ENCODE measurements around the gene CBFA2T3.

- TF ChIP-seq CTCF (IDR thresholded peaks at IDR 0.05) (no peak), ZFX (IDR thresholded peaks at IDR 0.05; ENCODE audit: borderline replicate concordance) (no peak)
These were observed 120.7 kb downstream of the CBFA2T3 start for GRCh38 chr16:88856122-88856827.

Data from 22Rv1 (cell line).